ENCODE data around the gene ARHGAP8. TPM values are rescaled to one million over a fixed set of nuclear protein-coding genes. Genes with fewer than 3 reads are reported as not detected.

ARHGAP8 gene
- total and polyA plus RNA-seq, 2 donors (not counting 1 experiment from before 2014, with no cell fraction given) = 0.37 TPM; not detected in 1

- intact Hi-C loops (cut with micrococcal nuclease) = no loop called here
- 91% methylated on average over 9 of the region's 11 CpGs for WGBS (ENCODE audit: insufficient coverage)
- ATAC-seq (ENCODE audit: low read depth) = no peak
- no peaks in the 10 kb centered on the region for H3K4me1 Mint-ChIP-seq
- H3K9me3 Mint-ChIP-seq (ENCODE audit: insufficient read depth) = no peaks in the 10 kb centered on the region
- Histone ChIP-seq H3K9ac (ENCODE audit: low read length) (no peak overlapping the region), H3K4me3 (ENCODE audit: control extremely low read depth in 1 of 5, extremely low read depth in 1 of 5, insufficient read depth in 1 of 5, low read depth in 2 of 5, low read length in 4 of 5) (no peak overlapping the region), H3K4me1 (ENCODE audit: control insufficient read depth in 2 of 2, insufficient read depth in 2 of 2, low read length in 2 of 2) (no peaks in the 10 kb centered on the region), H3K4me2 (replicated peaks; ENCODE audit: low read depth, low read length, poor library complexity, severe bottlenecking) (no peak overlapping the region), H3K27me3 (replicated peaks in 1 of 4; ENCODE audit: control extremely low read depth in 1 of 4, control insufficient read depth in 3 of 4, insufficient read depth in 4 of 4, low read length in 3 of 4) (no peaks in the 10 kb centered on the region), H4K20me1 (ENCODE audit: control insufficient read depth, insufficient read depth, low read length, poor library complexity, severe bottlenecking) (no peaks in the 10 kb centered on the region), H3K36me3 (replicated peaks in 1 of 2; ENCODE audit: control extremely low read depth in 1 of 2, control insufficient read depth in 1 of 2, extremely low read depth in 1 of 2, insufficient read depth in 2 of 2, low read length in 1 of 2) (no peaks in the 10 kb centered on the region), H2AFZ (ENCODE audit: insufficient read depth, low read depth, low read length, poor library complexity, severe bottlenecking) (no peak overlapping the region), H3K27ac (ENCODE audit: low read length in 2 of 2) (no peak overlapping the region), H3K79me2 (ENCODE audit: control insufficient read depth, insufficient read depth, low read length) (no peaks in the 10 kb centered on the region), H3K9me3 (ENCODE audit: control extremely low read depth in 1 of 3, control insufficient read depth in 2 of 3, insufficient read depth in 1 of 3, low read length in 2 of 3) (peaks cover 0 to 3% (median 0%) of the 10 kb centered on the region in 3 donors)
- H3K4me3 Mint-ChIP-seq = no peak overlapping the region
- ChIA-PET POLR2A (no interaction called here), CTCF (no interaction called here)
- TF ChIP-seq CTCF (IDR thresholded peaks at IDR 0.05) (no peak), EZH2 (IDR thresholded peaks at IDR 0.05; ENCODE audit: borderline replicate concordance, insufficient read depth, low read depth, low read length, poor library complexity, severe bottlenecking) (no peak)
- no peak overlapping the region for H3K27ac Mint-ChIP-seq
- DNase-seq = no peak
- no peaks in the 10 kb centered on the region for H3K27me3 Mint-ChIP-seq
Measured at GRCh38 chr22:44891293-44891747, 138.9 kb downstream of the ARHGAP8 start.

- H3K27ac ChIP-seq (ENCODE audit: low read length in 2 of 2) = no peak overlapping the region
- ChIA-PET CTCF (no interaction called here), POLR2A (no interaction called here)
- no peaks in the 10 kb centered on the region for H3K79me2 ChIP-seq (ENCODE audit: control insufficient read depth, insufficient read depth, low read length)
- H4K20me1 ChIP-seq (ENCODE audit: control insufficient read depth, insufficient read depth, low read length, poor library complexity, severe bottlenecking) = no peaks in the 10 kb centered on the region
- no peak overlapping the region for H3K9ac ChIP-seq (ENCODE audit: low read length)
- no peak overlapping the region for H3K4me3 ChIP-seq (ENCODE audit: control extremely low read depth in 1 of 5, extremely low read depth in 1 of 5, insufficient read depth in 1 of 5, low read depth in 2 of 5, low read length in 4 of 5)
- H3K9me3 Mint-ChIP-seq (ENCODE audit: insufficient read depth) = no peaks in the 10 kb centered on the region
- peaks cover 0 to 3% (median 0%) of the 10 kb centered on the region in 3 donors for H3K9me3 ChIP-seq (ENCODE audit: control extremely low read depth in 1 of 3, control insufficient read depth in 2 of 3, insufficient read depth in 1 of 3, low read length in 2 of 3)
- no peak for DNase-seq
- H3K36me3 ChIP-seq (replicated peaks in 1 of 2; ENCODE audit: control extremely low read depth in 1 of 2, control insufficient read depth in 1 of 2, extremely low read depth in 1 of 2, insufficient read depth in 2 of 2, low read length in 1 of 2) = no peaks in the 10 kb centered on the region
- intact Hi-C loops (cut with micrococcal nuclease) = no loop called here
- no peaks in the 10 kb centered on the region for H3K27me3 ChIP-seq (replicated peaks in 1 of 4; ENCODE audit: control extremely low read depth in 1 of 4, control insufficient read depth in 3 of 4, insufficient read depth in 4 of 4, low read length in 3 of 4)
- no peak overlapping the region for H3K27ac Mint-ChIP-seq
- no peak overlapping the region for H3K4me3 Mint-ChIP-seq
- ATAC-seq (ENCODE audit: low read depth) = no peak
- H3K27me3 Mint-ChIP-seq = no peaks in the 10 kb centered on the region
- TF ChIP-seq EZH2 (IDR thresholded peaks at IDR 0.05; ENCODE audit: borderline replicate concordance, insufficient read depth, low read depth, low read length, poor library complexity, severe bottlenecking) (no peak), CTCF (IDR thresholded peaks at IDR 0.05) (no peak)
- H3K4me2 ChIP-seq (replicated peaks; ENCODE audit: low read depth, low read length, poor library complexity, severe bottlenecking) = no peak overlapping the region
- no peak overlapping the region for H2AFZ ChIP-seq (ENCODE audit: insufficient read depth, low read depth, low read length, poor library complexity, severe bottlenecking)
- H3K4me1 Mint-ChIP-seq = no peaks in the 10 kb centered on the region
- no peaks in the 10 kb centered on the region for H3K4me1 ChIP-seq (ENCODE audit: control insufficient read depth in 2 of 2, insufficient read depth in 2 of 2, low read length in 2 of 2)
- WGBS (ENCODE audit: insufficient coverage) = 88% methylated on average over 11 of the region's 11 CpGs
Measured at GRCh38 chr22:44891791-44892190, 139.4 kb downstream of the ARHGAP8 start.

Measured in B cell (primary cell).